GM12878 (cell line): ENCODE results near the gene GDA. TPM values are rescaled to one million over a fixed set of nuclear protein-coding genes. Genes with fewer than 3 reads are reported as not detected.

Experiments used
- ATAC-seq: fragments of 200-7000 bp; cut with Tn5 transposase; 3 replicates; pipeline ENCODE4 v1.9.1; 2020; ENCODE audit warnings: mild to moderate bottlenecking, moderate library complexity
- BruUV-seq: library from RNA; stranded (reverse); fragments of 400-500 nt; replicated peaks from 2 replicates; lab custom pipeline; 2021; lab: Mats Ljungman, UMichigan
- CTCF ChIA-PET: fragments of 300-600 bp; sonication (Branson Sonifier 250); formaldehyde crosslinking; extraction: SDS; loops from one replicate; lab custom pipeline; 2021; ENCODE audit warnings: inconsistent platforms; lab: Yijun Ruan, JAX
- POLR2A ChIA-PET: fragments of 350-600 bp; formaldehyde crosslinking; extraction: SDS; loops from one replicate; lab custom pipeline; 2021; ENCODE audit warnings: inconsistent platforms; lab: Charles Lee
- RAD21 ChIA-PET: fragments of 300-600 bp; sonication (Branson Sonifier 250); formaldehyde crosslinking; loops from one replicate; lab custom pipeline; 2023; ENCODE audit warnings: antibody characterized with exemption; ENCODE audit not compliant: unreplicated experiment; lab: Charles Lee
- SMC1A ChIA-PET: fragments of 300-600 bp; sonication (Branson Sonifier 250); formaldehyde crosslinking; loops from one replicate; lab custom pipeline; 2023; ENCODE audit not compliant: unreplicated experiment, uncharacterized antibody; lab: Charles Lee
- DNase-seq: peaks from one replicate; pipeline ENCODE4 v3.0.0-alpha.2; 2011; ENCODE audit warnings: low read depth, low spot score
- FAIRE-seq: peaks from 3 replicates; lab custom pipeline; 2011; peaks lifted over from hg19 to GRCh38; lab: Jason Lieb, UNC
- H2AFZ ChIP-seq: 2 replicates; pipeline ENCODE4 v1.6.0; 2011; ENCODE audit warnings: low read depth, low read length, control low read depth; ENCODE audit not compliant: control insufficient read depth
- H3K27ac ChIP-seq: 2 replicates; pipeline ENCODE4 v1.5.1; 2011; ENCODE audit warnings: control low read depth; ENCODE audit not compliant: control insufficient read depth, insufficient read depth
- H3K27me3 ChIP-seq, 2 experiments: replicated peaks in 1 of 2; 2 replicates each; pipeline versions ENCODE4 v1.6.0 to v1.6.1; 2011; ENCODE audit warnings: low read length in 1 of 2; ENCODE audit not compliant: control insufficient read depth in 2 of 2, insufficient read depth in 2 of 2
- H3K36me3 ChIP-seq, 2 experiments: 2 replicates each; pipeline ENCODE4 v1.5.1; 2011; ENCODE audit warnings: low read length in 1 of 2; ENCODE audit not compliant: control insufficient read depth in 2 of 2, insufficient read depth in 2 of 2
- H3K4me1 ChIP-seq: 2 replicates; pipeline ENCODE4 v1.6.1; 2011; ENCODE audit warnings: mild to moderate bottlenecking, low read length, moderate library complexity, mixed read lengths; ENCODE audit not compliant: control insufficient read depth, insufficient read depth
- H3K4me2 ChIP-seq: 2 replicates; pipeline ENCODE4 v1.6.0; 2011; ENCODE audit warnings: control low read depth; ENCODE audit not compliant: control insufficient read depth, insufficient read depth
- H3K4me3 ChIP-seq: fragments of 200-600 bp; sonication (generic); 2 replicates; pipeline ENCODE4 v1.5.1; 2016
- H3K79me2 ChIP-seq: 2 replicates; pipeline ENCODE4 v1.6.0; 2011; ENCODE audit warnings: low read length; ENCODE audit not compliant: control insufficient read depth, insufficient read depth
- H3K9ac ChIP-seq: 2 replicates; pipeline ENCODE4 v1.8.0; 2011; ENCODE audit warnings: low read length, control low read depth, mixed read lengths; ENCODE audit not compliant: control insufficient read depth, insufficient read depth
- H3K9me3 ChIP-seq: replicated peaks from 3 replicates; pipeline ENCODE4 v1.5.1; 2011; ENCODE audit warnings: mild to moderate bottlenecking, low read length; ENCODE audit not compliant: control insufficient read depth, insufficient read depth
- H4K20me1 ChIP-seq: 2 replicates; pipeline ENCODE4 v1.6.0; 2011; ENCODE audit not compliant: control insufficient read depth, insufficient read depth
- BRCA1 ChIP-seq: IDR thresholded peaks from 2 replicates; pipeline ENCODE4 v1.6.1; 2011; ENCODE audit warnings: low read depth, low read length, improper control_type of control experiment
- CHD1 ChIP-seq: IDR thresholded peaks from 2 replicates; pipeline ENCODE4 v1.6.1; 2012; ENCODE audit warnings: low read depth, low read length, improper control_type of control experiment
- HDAC6 ChIP-seq: fragments of 200-600 bp; sonication (generic); IDR thresholded peaks from one replicate; pipeline ENCODE4 v1.8.0; 2017; ENCODE audit warnings: antibody characterized with exemption; ENCODE audit not compliant: unreplicated experiment
- JUNB ChIP-seq: IDR thresholded peaks from 2 replicates; pipeline ENCODE4 v1.6.1; 2016; ENCODE audit warnings: antibody characterized with exemption, mild to moderate bottlenecking
- NFIC ChIP-seq: IDR thresholded peaks from 2 replicates; pipeline ENCODE4 v1.6.1; 2012; ENCODE audit warnings: low read depth, mild to moderate bottlenecking, inconsistent platforms, low read length, moderate library complexity
- NR2C1 ChIP-seq: fragments of 450-650 bp; IDR thresholded peaks from 2 replicates; pipeline ENCODE4 v1.6.1; 2017; ENCODE audit warnings: antibody characterized with exemption, mild to moderate bottlenecking, moderate library complexity
- PAX8 ChIP-seq: fragments of 450-650 bp; IDR thresholded peaks from 2 replicates; pipeline ENCODE4 v1.6.1; 2017; ENCODE audit warnings: mild to moderate bottlenecking, moderate library complexity
- TCF12 ChIP-seq: IDR thresholded peaks from 2 replicates; pipeline ENCODE4 v1.6.1; 2011; ENCODE audit warnings: low read depth, mild to moderate bottlenecking, low read length
- WGBS: methylation state at CpG from one replicate; pipeline ENCODE4 v1.1.6; 2016; ENCODE audit warnings: low lambda C conversion rate; ENCODE audit not compliant: insufficient replicate concordance, insufficient coverage; ENCODE audit errors: missing lambda C conversion rate; 5-methylcytosine and 5-hydroxymethylcytosine counted together
- in situ Hi-C: fragments of 300-500 bp; cut with MboI; formaldehyde crosslinking; loops from 9 replicates; pipeline ENCODE4 v1.14.3; 2018; ENCODE audit warnings: mixed read lengths
- intact Hi-C: fragments of 100-400 bp; cut with micrococcal nuclease; formaldehyde crosslinking; loops from one replicate; pipeline ENCODE4 v1.14.2; 2022; ENCODE audit not compliant: unreplicated experiment
- polyA plus RNA-seq, 11 experiments: library from polyadenylated mRNA; depleted of rRNA in 4 of 11; unstranded in 6 of 11; stranded (reverse) in 5 of 11; fragments of >200 nt; fragmentation: Nextera tagmentation in 4 of 11; fragmentation: Illumina TruSeq in 1 of 11; extraction: Ambion mirVana in 4 of 11; extraction: Trizol in 1 of 11; gene quantifications; 1 replicate in 1 of 11; 2 replicates in 10 of 11; pipeline versions ENCODE4 v1.2.1 to v1.2.3, GENCODE V29; 2011 to 2016; ENCODE audit warnings: inconsistent platforms in 2 of 11, missing spikeins in 2 of 11, low read depth in 1 of 11
- total RNA-seq, 4 experiments: library from RNA; depleted of rRNA in 3 of 4; stranded (reverse); fragments of >200 nt in 3 of 4; fragmentation: Illumina TruSeq in 1 of 4; extraction: Trizol in 1 of 4; gene quantifications; 2 replicates each; pipeline versions ENCODE4 v1.2.1 to v1.2.3, GENCODE V29; 2013 to 2021
- TF ChIP-seq, protein P1 (sequence below): fragments of 450-650 bp; conservative IDR thresholded peaks from 2 replicates; pipeline ENCODE4 v1.6.1; 2017; ENCODE audit warnings: mild to moderate bottlenecking, moderate library complexity
- TF ChIP-seq, protein P2 (sequence below): fragments of 450-650 bp; IDR thresholded peaks from 2 replicates; pipeline ENCODE4 v1.6.1; 2017; ENCODE audit warnings: borderline replicate concordance

The GDA gene
- total and polyA plus RNA-seq, 10 of the 15 experiments (the other 5 are each of a cell fraction or from before 2014, with no cell fraction given), result 0.19 to 17.9 (median 0.48) TPM; not detected in 2

DNA sequence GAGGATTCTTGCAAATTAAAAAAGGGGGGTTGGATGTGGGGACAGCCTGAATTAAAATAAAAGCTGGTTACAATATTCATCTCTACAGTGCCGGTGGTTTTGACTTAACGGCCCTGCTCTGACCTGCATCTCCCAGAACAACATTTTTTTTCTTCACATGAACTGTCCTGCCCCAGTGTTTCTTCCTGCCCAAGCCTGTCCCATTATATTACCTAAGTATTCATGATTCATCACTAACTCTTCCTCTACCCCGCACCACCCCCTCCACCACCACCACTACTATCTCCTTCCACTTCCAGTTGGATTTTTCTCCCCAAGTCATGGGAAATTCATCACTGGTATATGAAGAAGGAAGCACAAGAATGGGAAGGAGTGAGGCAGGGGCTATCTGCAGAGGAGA is 125.7 kb downstream of the GDA start:
- Histone ChIP-seq H3K27ac (no peak overlapping the region), H2AFZ (no peak overlapping the region), H3K4me2 (no peak overlapping the region), H3K4me1 (peaks cover 3% of the 10 kb centered on the region; the same call in 1 of the 2 replicates), H3K27me3 (peaks cover 0 to 2% of the 10 kb centered on the region in 2 experiments; a peak in 1 of 4 replicates), H3K36me3 (no peaks in the 10 kb centered on the region), H3K9ac (no peak overlapping the region), H3K4me3 (no peak overlapping the region), H3K79me2 (no peaks in the 10 kb centered on the region), H4K20me1 (no peaks in the 10 kb centered on the region), H3K9me3 (no peaks in the 10 kb centered on the region)
- DNase-seq, result no peak
- intact Hi-C loops (loop anchor here (10.0 kb wide), 1 partner anchor 470 kb away; no protein-coding TSS in a partner anchor), in situ Hi-C loops (loop anchor here (5.0 to 25.0 kb wide), 3 partner anchors 238 to 737 kb away; no protein-coding TSS in a partner anchor)
- no peak for FAIRE-seq
- SMC1A ChIA-PET, result interaction anchor here (0.8 to 16.2 kb wide), 5 partner anchors 14 to 236 kb away, joined by 3 to 446 read pairs (median 4); no protein-coding TSS in a partner anchor
- RAD21 ChIA-PET, result interaction anchor here (1.1 to 16.7 kb wide), 4 partner anchors 42 to 237 kb away, joined by 3 to 365 read pairs (median 122); no protein-coding TSS in a partner anchor
- WGBS, result 79% methylated on average over 3 of the region's 3 CpGs
- BruUV-seq, result no TSS peak
- CTCF ChIA-PET, result interaction anchor here (0.8 to 15.6 kb wide), 8 partner anchors 13 to 547 kb away, joined by 3 to 470 read pairs (median 4); no protein-coding TSS in a partner anchor
- POLR2A ChIA-PET, result no interaction called here
- ATAC-seq, result no peak
- TF ChIP-seq NR2C1, result no peak
- no peak for TF ChIP-seq CHD1
- TF ChIP-seq NFIC, result no peak
- TF ChIP-seq, protein P1, sequence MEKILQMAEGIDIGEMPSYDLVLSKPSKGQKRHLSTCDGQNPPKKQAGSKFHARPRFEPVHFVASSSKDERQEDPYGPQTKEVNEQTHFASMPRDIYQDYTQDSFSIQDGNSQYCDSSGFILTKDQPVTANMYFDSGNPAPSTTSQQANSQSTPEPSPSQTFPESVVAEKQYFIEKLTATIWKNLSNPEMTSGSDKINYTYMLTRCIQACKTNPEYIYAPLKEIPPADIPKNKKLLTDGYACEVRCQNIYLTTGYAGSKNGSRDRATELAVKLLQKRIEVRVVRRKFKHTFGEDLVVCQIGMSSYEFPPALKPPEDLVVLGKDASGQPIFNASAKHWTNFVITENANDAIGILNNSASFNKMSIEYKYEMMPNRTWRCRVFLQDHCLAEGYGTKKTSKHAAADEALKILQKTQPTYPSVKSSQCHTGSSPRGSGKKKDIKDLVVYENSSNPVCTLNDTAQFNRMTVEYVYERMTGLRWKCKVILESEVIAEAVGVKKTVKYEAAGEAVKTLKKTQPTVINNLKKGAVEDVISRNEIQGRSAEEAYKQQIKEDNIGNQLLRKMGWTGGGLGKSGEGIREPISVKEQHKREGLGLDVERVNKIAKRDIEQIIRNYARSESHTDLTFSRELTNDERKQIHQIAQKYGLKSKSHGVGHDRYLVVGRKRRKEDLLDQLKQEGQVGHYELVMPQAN, result no peak
- no peak for TF ChIP-seq JUNB
- TF ChIP-seq TCF12, result no peak
- no peak for TF ChIP-seq PAX8
- TF ChIP-seq BRCA1, result no peak
- TF ChIP-seq, protein P2, sequence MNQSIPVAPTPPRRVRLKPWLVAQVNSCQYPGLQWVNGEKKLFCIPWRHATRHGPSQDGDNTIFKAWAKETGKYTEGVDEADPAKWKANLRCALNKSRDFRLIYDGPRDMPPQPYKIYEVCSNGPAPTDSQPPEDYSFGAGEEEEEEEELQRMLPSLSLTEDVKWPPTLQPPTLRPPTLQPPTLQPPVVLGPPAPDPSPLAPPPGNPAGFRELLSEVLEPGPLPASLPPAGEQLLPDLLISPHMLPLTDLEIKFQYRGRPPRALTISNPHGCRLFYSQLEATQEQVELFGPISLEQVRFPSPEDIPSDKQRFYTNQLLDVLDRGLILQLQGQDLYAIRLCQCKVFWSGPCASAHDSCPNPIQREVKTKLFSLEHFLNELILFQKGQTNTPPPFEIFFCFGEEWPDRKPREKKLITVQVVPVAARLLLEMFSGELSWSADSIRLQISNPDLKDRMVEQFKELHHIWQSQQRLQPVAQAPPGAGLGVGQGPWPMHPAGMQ, result no peak
- no peak for TF ChIP-seq HDAC6
